Osteoblast (primary cell): ENCODE results near the gene RFX6. TPM values are rescaled to one million over a fixed set of nuclear protein-coding genes. Genes with fewer than 3 reads are reported as not detected.

Experiments used
- DNase-seq: peaks from one replicate; pipeline ENCODE4 v3.0.0; 2011; ENCODE audit warnings: low spot score, mixed read lengths; ENCODE audit not compliant: insufficient read length; ENCODE audit errors: missing footprints
- H2AFZ ChIP-seq: 2 replicates; pipeline ENCODE4 v1.6.0; 2011; ENCODE audit warnings: mild to moderate bottlenecking, low read length
- H3K27ac ChIP-seq: 2 replicates; pipeline ENCODE4 v1.5.1; 2011; ENCODE audit warnings: mild to moderate bottlenecking, low read depth, low read length, moderate library complexity
- H3K27me3 ChIP-seq: 2 replicates; pipeline ENCODE4 v1.6.0; 2012; ENCODE audit warnings: mild to moderate bottlenecking, control low read depth, inconsistent platforms, low read length, moderate library complexity; ENCODE audit not compliant: insufficient read depth
- H3K36me3 ChIP-seq: 2 replicates; pipeline ENCODE4 v1.5.1; 2011; ENCODE audit warnings: mild to moderate bottlenecking, low read length, control low read depth, moderate library complexity; ENCODE audit not compliant: insufficient read depth
- H3K4me1 ChIP-seq: 2 replicates; pipeline ENCODE4 v1.5.1; 2011; ENCODE audit warnings: mild to moderate bottlenecking, low read length, control low read depth, moderate library complexity; ENCODE audit not compliant: insufficient read depth
- H3K4me2 ChIP-seq: 2 replicates; pipeline ENCODE4 v1.6.0; 2011; ENCODE audit warnings: mild to moderate bottlenecking, low read length; ENCODE audit not compliant: insufficient read depth
- H3K4me3 ChIP-seq: fragments of 200-600 bp; sonication (generic); 3 replicates; pipeline ENCODE4 v1.5.1; 2012; ENCODE audit warnings: mild to moderate bottlenecking, low read length, inconsistent platforms; ENCODE audit not compliant: insufficient read depth
- H3K79me2 ChIP-seq: 2 replicates; pipeline ENCODE4 v1.6.0; 2012; ENCODE audit warnings: mild to moderate bottlenecking, low read length, control low read depth, inconsistent platforms; ENCODE audit not compliant: insufficient read depth
- H3K9me3 ChIP-seq: 2 replicates; pipeline ENCODE4 v1.5.1; 2011; ENCODE audit warnings: low read depth, low read length, control low read depth
- H4K20me1 ChIP-seq: 2 replicates; pipeline ENCODE4 v1.6.0; 2012; ENCODE audit warnings: mild to moderate bottlenecking, low read length, control low read depth; ENCODE audit not compliant: insufficient read depth
- CTCF ChIP-seq: IDR thresholded peaks from 2 replicates; pipeline ENCODE4 v1.5.1; 2011; ENCODE audit warnings: mild to moderate bottlenecking, low read depth, low read length, moderate library complexity; ENCODE audit errors: extremely low read depth
- total RNA-seq: library from RNA; depleted of rRNA; stranded (reverse); fragments of >200 nt; gene quantifications from 2 replicates; pipeline ENCODE4 v1.2.3, GENCODE V29; 2012

RFX6 gene
- total RNA-seq, 1 donor: not detected

GRCh38 chr6:116966675-116967576, 89.9 kb downstream of the RFX6 start:
- Histone ChIP-seq H3K9me3 (no peaks in the 10 kb centered on the region), H3K79me2 (no peaks in the 10 kb centered on the region), H3K36me3 (no peaks in the 10 kb centered on the region), H3K4me2 (no peak overlapping the region), H3K27me3 (peaks cover 7% of the 10 kb centered on the region), H4K20me1 (no peaks in the 10 kb centered on the region), H3K4me3 (no peak overlapping the region), H3K27ac (no peak overlapping the region), H3K4me1 (no peaks in the 10 kb centered on the region), H2AFZ (no peak overlapping the region)
- TF ChIP-seq CTCF: no peak
- DNase-seq: no peak

GRCh38 chr6:116969211-116969863, 92.3 kb downstream of the RFX6 start:
- Histone ChIP-seq H3K9me3 (no peaks in the 10 kb centered on the region), H3K4me3 (no peak overlapping the region), H3K27ac (no peak overlapping the region), H3K4me2 (no peak overlapping the region), H2AFZ (no peak overlapping the region), H4K20me1 (no peaks in the 10 kb centered on the region), H3K4me1 (no peaks in the 10 kb centered on the region), H3K27me3 (peaks cover 7% of the 10 kb centered on the region), H3K79me2 (no peaks in the 10 kb centered on the region), H3K36me3 (no peaks in the 10 kb centered on the region)
- DNase-seq: peak; percentile 86
- TF ChIP-seq CTCF: peak; percentile 76

- no peak for DNase-seq
- Histone ChIP-seq H3K4me2 (no peak overlapping the region), H3K4me3 (no peak overlapping the region), H2AFZ (no peak overlapping the region), H3K9me3 (no peaks in the 10 kb centered on the region), H3K36me3 (no peaks in the 10 kb centered on the region), H3K27ac (no peak overlapping the region), H3K27me3 (peaks cover 7% of the 10 kb centered on the region), H3K79me2 (no peaks in the 10 kb centered on the region), H3K4me1 (no peaks in the 10 kb centered on the region), H4K20me1 (no peaks in the 10 kb centered on the region)
- peak; percentile 65 for TF ChIP-seq CTCF
These were observed 94.9 kb downstream of the RFX6 start for GRCh38 chr6:116971959-116972358.

GRCh38 chr6:116973976-116974375, 96.9 kb downstream of the RFX6 start:
- no peaks in the 10 kb centered on the region for H3K36me3 ChIP-seq
- H3K4me2 ChIP-seq: no peak overlapping the region
- no peak overlapping the region for H2AFZ ChIP-seq
- no peak overlapping the region for H3K4me3 ChIP-seq
- no peaks in the 10 kb centered on the region for H4K20me1 ChIP-seq
- H3K4me1 ChIP-seq: no peaks in the 10 kb centered on the region
- no peak overlapping the region for H3K27ac ChIP-seq
- TF ChIP-seq CTCF: no peak
- H3K79me2 ChIP-seq: no peaks in the 10 kb centered on the region
- no peaks in the 10 kb centered on the region for H3K9me3 ChIP-seq
- no peak for DNase-seq
- no peaks in the 10 kb centered on the region for H3K27me3 ChIP-seq
